Measurements from ENCODE around the gene MED6.

- TF ChIP-seq, protein P1, sequence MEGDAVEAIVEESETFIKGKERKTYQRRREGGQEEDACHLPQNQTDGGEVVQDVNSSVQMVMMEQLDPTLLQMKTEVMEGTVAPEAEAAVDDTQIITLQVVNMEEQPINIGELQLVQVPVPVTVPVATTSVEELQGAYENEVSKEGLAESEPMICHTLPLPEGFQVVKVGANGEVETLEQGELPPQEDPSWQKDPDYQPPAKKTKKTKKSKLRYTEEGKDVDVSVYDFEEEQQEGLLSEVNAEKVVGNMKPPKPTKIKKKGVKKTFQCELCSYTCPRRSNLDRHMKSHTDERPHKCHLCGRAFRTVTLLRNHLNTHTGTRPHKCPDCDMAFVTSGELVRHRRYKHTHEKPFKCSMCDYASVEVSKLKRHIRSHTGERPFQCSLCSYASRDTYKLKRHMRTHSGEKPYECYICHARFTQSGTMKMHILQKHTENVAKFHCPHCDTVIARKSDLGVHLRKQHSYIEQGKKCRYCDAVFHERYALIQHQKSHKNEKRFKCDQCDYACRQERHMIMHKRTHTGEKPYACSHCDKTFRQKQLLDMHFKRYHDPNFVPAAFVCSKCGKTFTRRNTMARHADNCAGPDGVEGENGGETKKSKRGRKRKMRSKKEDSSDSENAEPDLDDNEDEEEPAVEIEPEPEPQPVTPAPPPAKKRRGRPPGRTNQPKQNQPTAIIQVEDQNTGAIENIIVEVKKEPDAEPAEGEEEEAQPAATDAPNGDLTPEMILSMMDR (conservative IDR thresholded peaks at IDR 0.05 in 1 of 2, IDR thresholded peaks at IDR 0.05 in 1 of 2; ENCODE audit: low read depth in 1 of 2, low read length in 2 of 2), result no peak
- TF ChIP-seq EZH2 (IDR thresholded peaks at IDR 0.05; ENCODE audit: low read length, missing control alignments), result no peak
These were observed 17.9 kb upstream of the MED6 start for GRCh38 chr14:70618314-70618713.
